HepG2 (cell line): Measurements from ENCODE around the gene ASB7. TPM values are rescaled to one million over a fixed set of nuclear protein-coding genes. Genes with fewer than 3 reads are reported as not detected.
A peak's percentile ranks its signal among the peaks of the same experiment; 100 is the strongest.

Experiments
- CENPT ChIP-seq: sonication (generic); formaldehyde crosslinking; IDR thresholded peaks from 2 replicates; pipeline ENCODE4 v1.8.0; 2022; ENCODE audit warnings: low read depth, mild to moderate bottlenecking, moderate library complexity, missing genetic modification reagents
- HBP1 ChIP-seq: IDR thresholded peaks from 2 replicates; pipeline ENCODE4 v1.6.1; 2016; ENCODE audit warnings: low read depth, control low read depth
- HINFP ChIP-seq: sonication (generic); formaldehyde crosslinking; IDR thresholded peaks from 2 replicates; pipeline ENCODE4 v1.4.0; 2020; ENCODE audit warnings: low read depth, mild to moderate bottlenecking, missing genetic modification reagents
- HNRNPK ChIP-seq: fragments of 200-400 bp; formaldehyde crosslinking; IDR thresholded peaks from 2 replicates; pipeline ENCODE4 v1.6.1; 2018; ENCODE audit warnings: low read length, low read depth, moderate library complexity, mild to moderate bottlenecking; ENCODE audit not compliant: poor library complexity, severe bottlenecking
- KDM3A ChIP-seq: IDR thresholded peaks from 2 replicates; pipeline ENCODE4 v1.6.1; 2018; ENCODE audit warnings: low read depth, missing compliant biosample characterization
- MXD4 ChIP-seq: IDR thresholded peaks from 2 replicates; pipeline ENCODE4 v1.6.1; 2016; ENCODE audit warnings: mild to moderate bottlenecking, missing biosample characterization, missing genetic modification reagents
- NFIC ChIP-seq: IDR thresholded peaks from 2 replicates; pipeline ENCODE4 v1.6.1; 2012; ENCODE audit warnings: mild to moderate bottlenecking, low read length, inconsistent platforms
- NFYB ChIP-seq: sonication (generic); formaldehyde crosslinking; IDR thresholded peaks from 2 replicates; pipeline ENCODE4 v1.4.0; 2020; ENCODE audit warnings: missing genetic modification reagents
- NR2C2 ChIP-seq: sonication (generic); formaldehyde crosslinking; IDR thresholded peaks from 2 replicates; pipeline ENCODE4 v1.4.0; 2020; ENCODE audit warnings: missing genetic modification reagents, mild to moderate bottlenecking, moderate library complexity, borderline replicate concordance
- SIX4 ChIP-seq: sonication (generic); formaldehyde crosslinking; IDR thresholded peaks from 2 replicates; pipeline ENCODE4 v1.4.0; 2020; ENCODE audit warnings: missing genetic modification reagents
- SRY ChIP-seq: sonication (generic); formaldehyde crosslinking; IDR thresholded peaks from 2 replicates; pipeline ENCODE4 v1.8.0; 2022; ENCODE audit warnings: mild to moderate bottlenecking, missing genetic modification reagents
- ZBTB7A ChIP-seq: sonication (generic); formaldehyde crosslinking; IDR thresholded peaks from 2 replicates; pipeline ENCODE4 v1.8.0; 2022; ENCODE audit warnings: mild to moderate bottlenecking, missing genetic modification reagents
- ZNF253 ChIP-seq: sonication (generic); formaldehyde crosslinking; IDR thresholded peaks from 2 replicates; pipeline ENCODE4 v1.8.0; 2022; ENCODE audit warnings: mild to moderate bottlenecking, missing genetic modification reagents, borderline replicate concordance
- ZNF552 ChIP-seq: sonication (generic); formaldehyde crosslinking; IDR thresholded peaks from 2 replicates; pipeline ENCODE4 v1.9.0; 2022; ENCODE audit warnings: missing genetic modification reagents, mild to moderate bottlenecking, borderline replicate concordance
- ZNF570 ChIP-seq: sonication (generic); formaldehyde crosslinking; IDR thresholded peaks from 2 replicates; pipeline ENCODE4 v1.4.0; 2020; ENCODE audit warnings: mild to moderate bottlenecking, missing genetic modification reagents, borderline replicate concordance
- ZNF607 ChIP-seq: sonication (generic); formaldehyde crosslinking; IDR thresholded peaks from 2 replicates; pipeline ENCODE4 v1.5.1; 2020; ENCODE audit warnings: missing genetic modification reagents, mild to moderate bottlenecking, borderline replicate concordance
- ZNF609 ChIP-seq: sonication (generic); formaldehyde crosslinking; IDR thresholded peaks from 2 replicates; pipeline ENCODE4 v1.4.0; 2020; ENCODE audit warnings: mild to moderate bottlenecking, missing genetic modification reagents, borderline replicate concordance
- ZNF720 ChIP-seq: sonication (generic); formaldehyde crosslinking; IDR thresholded peaks from 2 replicates; pipeline ENCODE4 v1.4.0; 2020; ENCODE audit warnings: missing genetic modification reagents
- ZNF83 ChIP-seq: sonication (generic); formaldehyde crosslinking; IDR thresholded peaks from 2 replicates; pipeline ENCODE4 v1.4.0; 2020; ENCODE audit warnings: missing genetic modification reagents, mild to moderate bottlenecking, borderline replicate concordance
- ZNF891 ChIP-seq: sonication (generic); formaldehyde crosslinking; IDR thresholded peaks from 2 replicates; pipeline ENCODE4 v1.5.0; 2020; ENCODE audit warnings: mild to moderate bottlenecking, missing genetic modification reagents
- polyA plus RNA-seq, 8 experiments: library from polyadenylated mRNA; depleted of rRNA in 3 of 8; stranded (reverse) in 7 of 8; unstranded in 1 of 8; fragments of >200 nt; fragmentation: Illumina TruSeq in 4 of 8; extraction: Trizol in 4 of 8; gene quantifications; 2 replicates each; pipeline versions ENCODE4 v1.2.1 to v1.2.3, GENCODE V29; 2011 to 2016; ENCODE audit warnings: low read depth in 4 of 8, missing spikeins in 1 of 8, mixed read lengths in 1 of 8; ENCODE audit not compliant: insufficient read depth in 1 of 8
- total RNA-seq, 5 experiments: library from RNA; depleted of rRNA; stranded (reverse); fragments of >200 nt; fragmentation: Illumina TruSeq; extraction: Trizol; gene quantifications; 2 replicates each; pipeline ENCODE4 v1.2.3, GENCODE V29; 2016; ENCODE audit warnings: low read depth in 1 of 5

Gene ASB7
- total and polyA plus RNA-seq, 2 of the 13 experiments (the other 11 are each of a cell fraction or from before 2014, with no cell fraction given): 7.7 to 12.1 TPM

GRCh38 chr15:100602064-100602822 is at the start of gene ASB7, which contains the start of gene LINS1 (continued):
- TF ChIP-seq HNRNPK (no peak), ZNF609 (0 out of 2 replicates have a peak, but pooled peaks have one; percentile 34), ZNF570 (CRISPR knock-in tag) (no peak), SIX4 (0 out of 2 replicates have a peak, but pooled peaks have one; percentile 7), ZNF552 (CRISPR knock-in tag) (no peak), HINFP (0 out of 2 replicates have a peak, but pooled peaks have one; percentile 21), ZNF83 (no peak), MXD4 (CRISPR knock-in tag) (no peak), NFIC (no peak), HBP1 (CRISPR knock-in tag) (peak; percentile 85; the same call in 1 of the 2 replicates), ZNF720 (CRISPR knock-in tag) (no peak), ZNF253 (CRISPR knock-in tag) (no peak), KDM3A (CRISPR knock-in tag) (no peak), CENPT (CRISPR knock-in tag) (no peak), ZNF891 (CRISPR knock-in tag) (peak; percentile 86), SRY (peak; percentile 56; the same call in 1 of the 2 replicates), ZNF607 (peak; percentile 57; the same call in 1 of the 2 replicates), ZBTB7A (peak; percentile 86), NFYB (CRISPR knock-in tag) (peak; percentile 82), NR2C2 (peak; percentile 98)
